ENCODE data around the gene DYNLT2.
A peak's percentile ranks its signal among the peaks of the same experiment; 100 is the strongest.
"Not testable (repeated sequence)": the region's sequence is repeated elsewhere in the genome, so short reads cannot be mapped to it uniquely, and the experiment has no call there.

Gene DYNLT2

GRCh38 chr6:169783401-169783800 is 32.0 kb upstream of the DYNLT2 start:
- no peak for DNase-seq

GRCh38 chr6:169782966-169783365 is 31.6 kb upstream of the DYNLT2 start:
- no peak for DNase-seq

- no peak for DNase-seq
Measured at GRCh38 chr6:169780571-169781091, 29.3 kb upstream of the DYNLT2 start.

- no peak for DNase-seq
Measured at GRCh38 chr6:169779896-169780295, 28.5 kb upstream of the DYNLT2 start.

- no peak for DNase-seq
Measured at GRCh38 chr6:169779092-169779815, 27.9 kb upstream of the DYNLT2 start.

GRCh38 chr6:169778646-169779045 is 27.3 kb upstream of the DYNLT2 start:
- DNase-seq = no peak

- DNase-seq = no peak
Measured at GRCh38 chr6:169777896-169778295, 26.5 kb upstream of the DYNLT2 start.

GRCh38 chr6:169776379-169776778 is 25.0 kb upstream of the DYNLT2 start:
- DNase-seq = no peak

- DNase-seq = no peak
Measured at GRCh38 chr6:169775321-169775720, 23.9 kb upstream of the DYNLT2 start.

- no peak for DNase-seq
Measured at GRCh38 chr6:169774347-169774746, 23.0 kb upstream of the DYNLT2 start.

- no peak for DNase-seq
Measured at GRCh38 chr6:169766921-169767736, 15.8 kb upstream of the DYNLT2 start.

GRCh38 chr6:169766232-169766631 is 14.9 kb upstream of the DYNLT2 start:
- no peak for DNase-seq

- not testable (repeated sequence) for DNase-seq
Measured at GRCh38 chr6:169765789-169766188, 14.4 kb upstream of the DYNLT2 start.

- no peak for DNase-seq
Measured at GRCh38 chr6:169763881-169764280, 12.5 kb upstream of the DYNLT2 start.

- no peak for DNase-seq
Measured at GRCh38 chr6:169763308-169763707, 11.9 kb upstream of the DYNLT2 start.

- DNase-seq = no peak
Measured at GRCh38 chr6:169755162-169755561, 3.8 kb upstream of the DYNLT2 start.

- peak; percentile 6 for DNase-seq
Measured at GRCh38 chr6:169752074-169752623, 777 bp upstream of the DYNLT2 start.

- DNase-seq = no peak
Measured at GRCh38 chr6:169746556-169746955, 4.8 kb downstream of the DYNLT2 start.

GRCh38 chr6:169745405-169745804 is 6.0 kb downstream of the DYNLT2 start:
- no peak for DNase-seq

GRCh38 chr6:169741344-169741743 is 10.0 kb downstream of the DYNLT2 start:
- no peak for DNase-seq

GRCh38 chr6:169738976-169739529 is 12.3 kb downstream of the DYNLT2 start:
- DNase-seq = no peak

- DNase-seq = no peak
Measured at GRCh38 chr6:169738204-169738975, 13.0 kb downstream of the DYNLT2 start.

- no peak for DNase-seq
Measured at GRCh38 chr6:169729961-169730360, 21.4 kb downstream of the DYNLT2 start.
